NCI-H748 (cell line): Measurements from ENCODE around the gene UBQLN4.

Experiments used
- DNase-seq: peaks from one replicate; lab custom pipeline; 2025; ENCODE audit not compliant: unreplicated experiment; lab: John Stamatoyannopoulos, UW

UBQLN4 gene

GRCh38 chr1:156053768-156054499 lies at the start of gene UBQLN4:
UBQLN4 (minus strand) TSS chr1:156053798; CDS start chr1:156053701, 97 bp downstream.
- peak; percentile 91 for DNase-seq

GRCh38 chr1:156102633-156103511 lies 49.3 kb upstream of the UBQLN4 start:
- no peak for DNase-seq

DNA sequence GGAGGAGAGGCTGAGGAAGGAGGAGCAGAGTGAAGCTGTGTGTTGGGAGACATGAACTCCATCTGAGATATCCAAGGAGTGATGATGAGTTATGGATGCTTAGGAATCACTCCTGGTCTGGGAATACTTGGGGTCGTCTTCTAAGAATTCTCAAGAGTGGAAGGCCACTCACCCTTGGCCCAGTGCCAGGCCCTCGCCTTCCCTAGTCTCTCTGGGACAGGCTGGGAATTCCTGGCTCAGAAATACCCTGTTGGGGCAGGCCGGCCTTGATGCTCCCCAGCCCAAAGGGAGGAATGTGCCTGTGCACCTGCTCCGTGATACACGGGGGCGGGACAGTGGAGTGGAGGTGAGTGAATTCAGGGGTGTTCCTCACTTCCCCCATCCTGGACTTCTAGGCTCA lies 48.3 kb upstream of the UBQLN4 start:
- no peak for DNase-seq

GRCh38 chr1:156100205-156100995 lies 46.8 kb upstream of the UBQLN4 start:
- no peak for DNase-seq

DNA sequence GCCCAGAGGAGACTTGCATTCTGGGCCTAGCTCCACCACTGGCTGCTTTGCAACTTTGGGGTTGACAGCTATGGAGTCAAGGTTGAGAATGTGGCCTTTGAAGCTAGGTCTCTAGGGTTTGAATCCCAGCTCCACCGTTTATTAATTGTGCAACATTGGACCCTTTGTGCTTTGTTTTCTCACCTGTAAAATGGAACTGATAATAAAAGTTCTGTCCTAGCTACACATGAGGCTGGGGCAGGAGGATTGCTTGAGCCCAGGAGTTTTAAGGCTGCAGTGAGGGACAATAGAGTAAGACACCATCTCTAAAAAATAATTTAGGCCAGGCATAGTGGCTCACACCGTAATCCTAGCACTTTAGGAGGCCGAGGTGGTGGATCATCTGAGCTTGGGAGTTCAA lies 45.7 kb upstream of the UBQLN4 start:
- no peak for DNase-seq

GRCh38 chr1:156098784-156099183 lies 45.2 kb upstream of the UBQLN4 start:
- no peak for DNase-seq

DNA sequence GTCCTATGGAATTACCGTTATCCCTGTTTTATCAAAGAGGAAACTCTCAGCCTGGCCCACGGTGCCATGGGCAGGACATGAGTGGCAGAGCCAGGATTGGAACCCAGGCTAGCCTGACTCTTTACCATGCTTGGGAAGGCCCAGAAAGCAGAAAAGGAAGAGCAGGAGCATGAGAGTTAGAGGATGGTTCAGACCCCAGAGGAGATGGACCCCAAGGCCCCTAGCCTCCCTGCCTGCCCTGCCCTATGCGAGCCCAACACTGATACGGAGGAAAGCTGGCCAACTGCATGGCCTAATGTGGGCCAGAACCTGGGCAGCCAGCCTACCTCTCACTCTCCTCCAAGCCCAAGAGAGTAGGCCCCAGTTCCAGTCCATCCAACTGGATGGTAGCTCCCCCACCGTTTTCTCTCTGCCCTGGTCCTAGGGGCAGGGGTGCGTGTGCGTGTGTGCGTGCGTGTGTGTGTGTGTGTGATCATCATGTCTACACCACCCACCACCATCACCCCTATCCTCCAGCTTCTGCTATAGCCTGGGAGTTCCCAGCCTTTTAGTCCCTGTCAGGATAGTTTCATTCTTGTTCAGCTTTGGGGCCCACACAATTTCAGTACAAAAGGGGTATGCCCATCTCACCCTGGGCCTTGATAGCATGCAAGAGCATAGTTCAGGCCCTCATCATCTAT lies 44.0 kb upstream of the UBQLN4 start:
- no peak for DNase-seq

DNA sequence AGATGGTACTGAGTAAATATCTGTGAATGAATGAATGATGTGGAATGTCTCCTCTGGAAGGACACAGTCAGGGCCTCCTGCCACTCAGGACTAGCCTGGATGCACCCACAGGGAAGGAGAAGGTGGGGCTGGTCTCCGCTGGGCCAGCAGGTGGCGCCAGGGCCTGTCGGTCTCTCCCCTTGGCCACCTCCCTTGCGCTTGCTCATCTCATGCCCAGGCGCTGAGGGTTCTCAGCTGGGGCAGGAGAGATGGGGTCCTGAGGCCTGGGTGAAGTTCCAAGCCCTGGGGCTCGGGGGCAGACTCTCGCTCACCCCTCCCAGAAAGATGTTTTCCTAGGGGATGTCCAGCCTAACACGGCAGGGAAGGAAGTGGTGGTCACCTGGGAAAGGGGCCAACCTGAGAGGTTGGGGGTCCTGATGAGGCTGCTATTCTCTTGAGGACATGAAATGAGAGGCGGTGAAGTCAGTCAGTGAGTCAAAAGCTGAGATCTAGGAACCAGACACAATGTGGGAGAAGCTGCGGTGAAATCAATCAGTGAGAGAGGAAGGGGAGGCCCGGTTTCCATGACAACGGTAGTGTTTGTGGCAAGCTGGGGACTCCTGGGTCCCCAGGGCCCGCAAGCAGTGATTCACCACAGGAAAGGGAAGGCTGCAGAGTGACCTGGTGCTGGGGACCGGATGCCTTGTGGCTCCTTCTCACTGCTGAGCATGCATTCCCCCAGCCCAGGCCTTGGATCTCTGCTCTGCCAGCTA lies 43.2 kb upstream of the UBQLN4 start:
- peak; percentile 74 for DNase-seq

GRCh38 chr1:156095906-156096508 lies 42.4 kb upstream of the UBQLN4 start:
- DNase-seq, result no peak

DNA sequence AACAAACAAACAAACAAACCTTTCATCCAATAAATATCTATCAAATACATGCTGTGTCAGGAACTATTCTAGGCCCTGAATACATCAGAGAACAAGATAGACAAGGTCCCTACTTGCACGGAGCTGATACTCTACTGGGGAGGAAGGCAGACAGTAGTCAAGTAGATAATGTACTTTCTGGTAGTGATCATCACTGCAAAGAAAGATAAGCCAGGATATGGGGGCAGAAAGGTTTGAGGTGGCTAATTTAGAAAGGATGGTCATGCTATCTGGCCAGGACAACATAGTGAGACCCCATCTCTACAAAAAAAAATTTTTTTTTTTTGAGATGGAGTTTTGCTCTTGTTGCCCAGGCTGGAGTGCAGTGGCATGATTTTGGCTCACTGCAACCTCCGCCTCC lies 38.0 kb upstream of the UBQLN4 start:
- DNase-seq, result no peak

- peak; percentile 79 for DNase-seq
These were observed 37.2 kb upstream of the UBQLN4 start for GRCh38 chr1:156090840-156091188.

DNA sequence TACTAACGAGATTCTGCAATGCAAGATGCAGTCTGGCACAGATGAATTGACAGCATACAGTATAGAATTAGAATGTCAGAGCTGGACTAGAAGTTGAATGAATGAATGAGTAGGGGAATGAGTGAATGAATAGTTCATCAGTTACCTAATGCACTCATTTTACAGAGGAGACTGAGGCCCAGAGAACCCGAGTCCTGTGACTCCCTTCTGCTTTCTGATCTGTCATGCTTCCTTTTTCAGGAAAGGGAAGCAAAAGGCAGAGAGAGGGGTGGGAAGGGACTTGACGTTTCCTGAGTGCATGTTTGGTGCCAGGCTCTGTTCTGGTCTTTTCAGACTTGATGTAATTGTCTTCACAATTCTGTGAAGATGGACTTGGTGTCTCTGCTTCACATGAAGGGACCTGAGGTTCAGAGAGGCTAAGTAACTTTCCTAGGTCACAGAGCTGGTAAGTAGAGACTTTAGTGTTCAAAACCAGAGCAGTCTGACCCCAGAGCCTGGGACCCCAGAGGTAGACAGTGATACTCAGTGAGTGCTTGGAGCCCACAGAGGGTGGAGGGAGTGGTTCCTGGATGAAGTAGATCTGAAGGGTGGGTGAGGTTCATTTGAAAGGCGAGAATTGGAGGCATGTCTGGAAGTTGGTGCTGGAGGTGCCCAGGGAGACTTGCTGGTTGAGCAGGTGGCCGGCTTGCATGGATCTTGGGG lies 36.7 kb upstream of the UBQLN4 start:
- DNase-seq, result no peak

- DNase-seq, result no peak
These were observed 36.1 kb upstream of the UBQLN4 start for GRCh38 chr1:156089704-156090103.

DNA sequence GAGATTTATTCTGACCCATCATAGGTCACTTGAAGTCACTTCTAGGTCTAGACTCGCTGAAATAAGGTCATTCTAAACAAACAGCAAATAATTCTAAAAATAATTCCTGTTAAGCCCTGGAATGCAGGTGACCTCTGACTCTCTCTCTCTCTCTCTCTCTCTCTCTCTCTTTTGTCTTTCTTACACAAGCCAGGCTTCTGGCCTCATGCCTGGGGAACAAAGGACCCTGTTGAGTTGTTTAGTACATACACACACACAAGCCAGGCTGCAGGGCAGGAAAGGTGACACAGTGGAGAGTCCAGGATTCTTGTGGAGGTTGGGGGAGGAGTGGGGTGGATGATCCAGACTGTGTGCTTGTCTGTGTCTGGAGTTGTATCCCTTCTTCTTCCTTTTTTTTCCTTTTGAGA lies 32.7 kb upstream of the UBQLN4 start:
- no peak for DNase-seq

DNA sequence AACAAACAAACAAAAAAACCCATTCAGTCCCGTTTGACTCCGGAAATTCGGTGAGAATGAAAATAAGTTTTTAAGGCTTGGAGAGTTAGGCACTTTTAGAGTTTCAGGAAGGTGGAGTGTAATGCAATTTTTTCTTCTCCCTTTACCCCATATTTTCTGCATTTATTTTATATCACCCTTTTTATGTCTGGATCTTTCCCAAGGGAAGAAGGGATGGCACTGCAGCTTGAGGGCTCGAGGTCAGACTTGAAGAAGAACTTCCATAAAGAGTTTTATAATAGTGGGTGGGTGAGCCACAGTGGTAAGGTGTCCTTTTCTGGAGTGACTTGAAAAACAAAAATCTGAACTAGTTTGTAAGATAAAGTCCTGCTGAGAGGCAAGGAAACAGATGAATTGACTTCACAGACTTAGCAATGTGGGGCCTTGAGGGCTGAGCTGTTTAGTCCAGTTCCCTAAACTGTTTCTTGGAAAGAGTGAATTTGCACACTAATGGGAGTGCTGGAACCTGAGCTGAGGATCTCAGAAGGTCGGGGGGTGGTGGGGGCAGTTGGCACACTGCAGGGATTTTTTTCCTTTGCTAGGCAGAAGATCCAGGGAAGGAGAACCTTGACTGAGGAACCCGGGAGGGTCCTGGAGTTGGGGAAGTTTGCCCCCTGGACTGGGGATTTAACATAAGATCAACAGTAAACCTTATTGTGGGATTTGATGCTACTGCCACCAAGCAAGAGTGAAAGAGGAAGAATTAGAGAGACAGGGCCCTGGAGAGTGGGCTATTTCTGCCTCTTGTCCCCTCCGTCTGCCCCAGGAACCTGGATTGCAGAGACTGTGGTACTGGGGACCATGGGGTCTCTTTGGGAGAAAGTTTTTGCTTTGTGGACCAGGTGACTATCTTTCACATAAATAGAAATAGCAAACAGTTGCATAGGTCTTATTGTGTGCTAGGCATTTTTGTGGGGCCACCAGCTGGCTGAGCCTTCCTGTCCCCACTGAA lies 30.5 kb upstream of the UBQLN4 start:
- DNase-seq, result no peak

DNA sequence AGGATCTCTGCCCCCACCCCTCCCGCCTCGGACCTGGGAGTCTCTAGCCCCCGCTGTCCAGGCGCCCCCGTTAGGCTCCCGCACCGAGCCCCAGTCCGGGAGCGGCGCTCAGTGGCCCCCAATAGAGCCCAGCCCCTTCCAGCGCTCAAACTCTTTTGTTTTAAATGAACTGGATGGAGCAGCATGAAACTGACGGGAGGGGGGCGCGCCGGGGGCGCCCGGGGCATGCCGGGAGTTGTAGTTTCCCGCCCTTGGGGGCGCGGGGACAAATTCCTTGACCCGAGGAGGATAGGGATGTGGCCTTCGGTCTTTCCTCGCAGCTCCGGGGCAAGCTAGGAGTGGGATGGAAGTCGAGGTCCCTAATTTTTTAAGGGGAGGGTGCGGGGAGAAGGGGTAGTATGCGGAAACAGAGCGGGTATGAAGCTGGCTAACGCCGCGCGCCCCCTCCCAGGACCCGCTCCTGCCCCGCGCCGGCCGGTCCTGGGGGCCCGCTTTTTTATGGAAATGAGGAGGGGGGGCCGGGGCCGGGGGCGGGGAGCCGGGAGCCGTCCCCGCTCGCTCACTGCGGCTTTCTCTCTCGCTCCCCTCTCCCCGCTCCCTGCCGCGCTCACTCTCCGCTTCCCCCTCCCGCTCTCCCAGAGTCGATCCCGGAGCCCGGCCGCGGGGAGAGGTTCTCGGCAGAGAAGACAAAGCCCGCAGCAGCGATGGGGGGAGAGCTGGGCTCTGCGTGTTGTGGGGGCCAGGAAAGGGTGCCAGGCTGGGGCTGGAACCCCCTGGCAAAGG lies 28.9 kb upstream of the UBQLN4 start, which contains the start of gene MEX3A:
TSS of gene MEX3A (minus strand) at position 157 of the 783 bp plus-strand sequence. CDS start 467 bp downstream, outside the sequence.
- peak; percentile 87 for DNase-seq

DNA sequence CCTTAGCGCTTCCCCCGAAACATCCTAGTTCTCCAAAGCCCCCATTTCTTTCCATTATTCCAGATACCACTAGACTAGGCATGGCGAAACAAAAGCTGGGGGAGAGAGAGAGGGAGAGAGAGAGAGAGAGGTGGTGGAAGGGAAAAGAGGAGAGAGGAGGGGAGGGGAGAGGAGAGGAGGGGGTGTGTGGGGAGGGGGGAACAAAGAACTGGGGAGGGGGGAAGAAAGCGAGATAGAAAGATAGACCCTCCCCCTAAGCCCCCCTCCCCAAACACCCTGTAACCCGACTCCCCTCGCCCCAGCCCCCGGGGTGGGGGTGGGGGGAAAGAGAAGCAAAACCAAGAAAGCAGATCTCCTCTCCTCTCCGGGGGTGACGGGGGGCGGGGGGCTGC lies 28.3 kb upstream of the UBQLN4 start:
- peak; percentile 37 for DNase-seq
